GM19099 (cell line): ENCODE data around the gene WLS.

ENCODE experiments used
- POLR2A ChIP-seq: IDR thresholded peaks from 3 replicates; pipeline ENCODE4 v1.6.1; 2011; ENCODE audit warnings: low read depth; ENCODE audit not compliant: insufficient read length; ENCODE audit errors: extremely low read depth

Gene WLS

DNA sequence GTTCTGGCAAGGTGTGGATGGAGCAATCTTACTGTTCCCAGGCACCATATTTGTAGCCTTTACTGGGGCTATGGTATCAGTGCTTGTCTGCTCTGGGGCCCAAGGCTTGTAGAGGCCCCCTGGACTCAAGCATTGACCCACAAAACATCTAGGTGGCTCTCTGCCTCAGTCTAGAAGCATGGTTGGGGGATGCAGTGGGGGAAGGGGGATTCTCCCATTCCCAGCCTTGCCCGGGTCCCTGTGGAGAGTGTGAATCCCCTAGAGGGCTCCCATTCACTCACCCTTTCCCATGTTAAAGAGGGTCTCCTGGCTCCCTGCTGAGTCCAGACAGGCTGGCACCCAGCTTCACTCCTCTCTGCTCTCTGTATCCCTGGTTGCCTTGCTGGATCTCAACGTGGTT lies 153.7 kb downstream of the WLS start:
- TF ChIP-seq POLR2A = no peak
